ENCODE measurements around the gene FBXW7.

DNA sequence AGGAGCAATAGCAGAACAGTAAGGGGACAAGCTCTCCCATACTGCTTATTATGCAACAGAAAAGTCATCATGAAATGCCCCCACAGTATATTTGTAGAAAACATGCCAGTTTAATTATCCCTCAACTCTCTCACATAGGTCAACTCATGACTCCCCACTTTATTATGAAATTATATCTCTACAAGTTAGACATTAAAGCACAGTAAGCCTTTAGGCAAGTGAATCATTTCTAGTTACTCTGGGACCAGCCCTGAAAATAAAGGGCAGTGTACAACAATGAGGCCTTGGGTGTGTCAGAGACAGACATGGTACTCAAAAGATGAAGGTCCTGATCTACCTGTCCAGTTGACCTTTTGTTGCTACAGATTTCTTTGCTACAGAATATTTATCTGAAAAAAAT lies 191.9 kb downstream of the FBXW7 start:
- TF ChIP-seq CTCF (IDR thresholded peaks at IDR 0.05; ENCODE audit: poor library complexity) (no peak), EZH2 (IDR thresholded peaks at IDR 0.05; ENCODE audit: borderline replicate concordance) (no peak)

Data from hepatocyte (in vitro differentiated cells).